ENCODE data around the gene ZNF317. TPM values are rescaled to one million over a fixed set of nuclear protein-coding genes. Genes with fewer than 3 reads are reported as not detected.
A peak's percentile ranks its signal among the peaks of the same experiment; 100 is the strongest.

The ZNF317 gene
- total RNA-seq, result 10 to 100 TPM; 66.2 to 77.4 TPM
- total RNA-seq, result 102 to 133 reads per million in 2 donors

- H3K9me3 ChIP-seq (ENCODE audit: control insufficient read depth, low read length, poor library complexity, severe bottlenecking), result no peaks in the 10 kb centered on the region
- H3K36me3 Mint-ChIP-seq (ENCODE audit: low read depth), result no peaks in the 10 kb centered on the region
- ATAC-seq (peak; percentile 94), DNase-seq (peak; percentile 71 to 81 (median 77))
- H3K27me3 Mint-ChIP-seq, result peaks cover 8% of the 10 kb centered on the region
- peak within 1 kb of the TSS; percentile 99 for H3K4me3 Mint-ChIP-seq
- peaks cover 20% of the 10 kb centered on the region for H3K4me1 Mint-ChIP-seq
- H3K27ac Mint-ChIP-seq, result peak within 1 kb of the TSS; percentile 97
Measured at GRCh38 chr19:9140159-9140874, at the start of gene ZNF317. ZNF317 (plus strand) TSS chr19:9140397; CDS start chr19:9156017, 15,620 bp downstream.

- H3K9me3 ChIP-seq (ENCODE audit: control insufficient read depth, low read length, poor library complexity, severe bottlenecking), result no peaks in the 10 kb centered on the region
- ATAC-seq (no peak), DNase-seq (no peak)
- H3K4me3 Mint-ChIP-seq, result no peak within 1 kb of the TSS
- H3K27me3 Mint-ChIP-seq, result peaks cover 45% of the 10 kb centered on the region
- H3K4me1 Mint-ChIP-seq, result no peaks in the 10 kb centered on the region
- H3K36me3 Mint-ChIP-seq (ENCODE audit: low read depth), result peaks cover 8% of the 10 kb centered on the region
- H3K27ac Mint-ChIP-seq, result no peak within 1 kb of the TSS
Measured at GRCh38 chr19:9107375-9107774, 32.8 kb upstream of the ZNF317 start, which contains the start of gene OR7G2. OR7G2 (minus strand) TSS chr19:9107475; CDS start chr19:9103243, 4,232 bp downstream.

DNA sequence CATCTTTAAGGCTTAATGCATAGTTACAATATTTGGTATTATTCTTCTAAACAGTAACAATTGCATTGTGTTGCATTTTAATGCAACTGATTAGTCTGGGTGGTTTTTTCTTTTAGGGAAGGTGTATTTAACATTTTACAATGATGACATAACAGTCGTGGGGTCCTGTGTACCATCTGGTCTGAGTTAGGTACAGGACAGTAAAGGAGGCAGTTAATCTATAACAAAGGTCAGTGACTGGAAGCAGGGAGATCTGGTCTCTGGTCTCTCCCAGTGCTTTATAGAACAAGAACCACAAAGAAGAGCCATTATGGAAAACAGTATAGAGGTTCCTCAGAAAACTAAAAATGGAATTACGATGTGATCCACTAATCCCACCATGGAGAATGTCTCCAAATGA is 30.2 kb upstream of the ZNF317 start:
- no peak for DNase-seq
- no peak overlapping the region for H3K27ac Mint-ChIP-seq
- no peak overlapping the region for H3K4me3 Mint-ChIP-seq
- peaks cover 2% of the 10 kb centered on the region for H3K4me1 Mint-ChIP-seq
- H3K27me3 Mint-ChIP-seq, result peaks cover 36% of the 10 kb centered on the region
- H3K36me3 Mint-ChIP-seq (ENCODE audit: low read depth), result peaks cover 4% of the 10 kb centered on the region
- H3K9me3 ChIP-seq (ENCODE audit: control insufficient read depth, low read length, poor library complexity, severe bottlenecking), result no peaks in the 10 kb centered on the region
- ATAC-seq, result no peak

- ATAC-seq (no peak), DNase-seq (no peak)
- H3K4me1 Mint-ChIP-seq, result peaks cover 2% of the 10 kb centered on the region
- H3K27me3 Mint-ChIP-seq, result peaks cover 27% of the 10 kb centered on the region
- H3K9me3 ChIP-seq (ENCODE audit: control insufficient read depth, low read length, poor library complexity, severe bottlenecking), result no peaks in the 10 kb centered on the region
- no peak within 1 kb of the TSS for H3K27ac Mint-ChIP-seq
- H3K4me3 Mint-ChIP-seq, result no peak within 1 kb of the TSS
- H3K36me3 Mint-ChIP-seq (ENCODE audit: low read depth), result no peaks in the 10 kb centered on the region
Measured at GRCh38 chr19:9115307-9115813, 24.8 kb upstream of the ZNF317 start, which contains the start of gene OR7G1. OR7G1 (minus strand) TSS chr19:9115763; CDS start chr19:9115763, 0 bp downstream.

GRCh38 chr19:9116547-9116946 is 23.6 kb upstream of the ZNF317 start:
- Mint-ChIP-seq H3K27me3 (peaks cover 34% of the 10 kb centered on the region), H3K4me3 (no peak overlapping the region), H3K4me1 (peaks cover 2% of the 10 kb centered on the region), H3K36me3 (ENCODE audit: low read depth) (no peaks in the 10 kb centered on the region), H3K27ac (no peak overlapping the region)
- no peaks in the 10 kb centered on the region for H3K9me3 ChIP-seq (ENCODE audit: control insufficient read depth, low read length, poor library complexity, severe bottlenecking)
- ATAC-seq, result no peak
- no peak for DNase-seq

- Mint-ChIP-seq H3K27ac (no peak within 1 kb of the TSS), H3K4me3 (no peak within 1 kb of the TSS), H3K36me3 (ENCODE audit: low read depth) (peaks cover 5% of the 10 kb centered on the region), H3K4me1 (peaks cover 9% of the 10 kb centered on the region), H3K27me3 (peaks cover 40% of the 10 kb centered on the region)
- no peak for ATAC-seq
- H3K9me3 ChIP-seq (ENCODE audit: control insufficient read depth, low read length, poor library complexity, severe bottlenecking), result no peaks in the 10 kb centered on the region
- DNase-seq, result no peak
Measured at GRCh38 chr19:9126900-9127405, 13.2 kb upstream of the ZNF317 start, which contains the start of gene OR7G3. OR7G3 (minus strand) TSS chr19:9126950; CDS start chr19:9126950, 0 bp downstream.

DNA sequence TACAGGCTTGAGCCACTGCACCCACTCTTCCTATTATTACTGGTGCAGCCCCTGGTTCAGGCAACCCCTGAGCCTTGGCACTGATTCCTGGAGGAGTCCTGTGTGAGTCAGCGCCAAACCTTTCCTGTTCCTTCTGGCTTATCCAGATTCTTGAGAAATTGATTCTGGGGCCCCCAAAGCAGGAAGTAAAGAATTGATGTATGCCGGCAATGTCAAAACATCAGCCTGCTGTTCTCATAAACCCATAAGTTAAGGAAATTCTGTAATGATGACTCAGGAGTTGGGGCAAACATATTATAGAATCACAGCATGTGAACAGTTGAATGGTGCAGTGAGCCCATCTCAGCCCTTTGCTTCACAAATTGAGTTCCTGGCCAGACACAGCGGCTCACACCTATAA is 12.0 kb upstream of the ZNF317 start:
- Mint-ChIP-seq H3K27ac (no peak overlapping the region), H3K4me1 (peaks cover 9% of the 10 kb centered on the region), H3K4me3 (no peak overlapping the region), H3K27me3 (peaks cover 33% of the 10 kb centered on the region), H3K36me3 (ENCODE audit: low read depth) (peaks cover 5% of the 10 kb centered on the region)
- H3K9me3 ChIP-seq (ENCODE audit: control insufficient read depth, low read length, poor library complexity, severe bottlenecking), result no peaks in the 10 kb centered on the region
- ATAC-seq (no peak), DNase-seq (no peak)

- ATAC-seq (no peak), DNase-seq (no peak)
- no peaks in the 10 kb centered on the region for H3K9me3 ChIP-seq (ENCODE audit: control insufficient read depth, low read length, poor library complexity, severe bottlenecking)
- Mint-ChIP-seq H3K36me3 (ENCODE audit: low read depth) (peaks cover 5% of the 10 kb centered on the region), H3K27ac (no peak overlapping the region), H3K4me3 (no peak overlapping the region), H3K27me3 (peaks cover 26% of the 10 kb centered on the region), H3K4me1 (peaks cover 9% of the 10 kb centered on the region)
Measured at GRCh38 chr19:9130965-9131364, 9.2 kb upstream of the ZNF317 start.

GRCh38 chr19:9132422-9132821 is 7.8 kb upstream of the ZNF317 start:
- H3K4me1 Mint-ChIP-seq, result peaks cover 9% of the 10 kb centered on the region
- H3K27me3 Mint-ChIP-seq, result peaks cover 20% of the 10 kb centered on the region
- ATAC-seq (no peak), DNase-seq (no peak)
- peaks cover 2% of the 10 kb centered on the region for H3K36me3 Mint-ChIP-seq (ENCODE audit: low read depth)
- H3K27ac Mint-ChIP-seq, result no peak overlapping the region
- no peak overlapping the region for H3K4me3 Mint-ChIP-seq
- no peaks in the 10 kb centered on the region for H3K9me3 ChIP-seq (ENCODE audit: control insufficient read depth, low read length, poor library complexity, severe bottlenecking)

DNA sequence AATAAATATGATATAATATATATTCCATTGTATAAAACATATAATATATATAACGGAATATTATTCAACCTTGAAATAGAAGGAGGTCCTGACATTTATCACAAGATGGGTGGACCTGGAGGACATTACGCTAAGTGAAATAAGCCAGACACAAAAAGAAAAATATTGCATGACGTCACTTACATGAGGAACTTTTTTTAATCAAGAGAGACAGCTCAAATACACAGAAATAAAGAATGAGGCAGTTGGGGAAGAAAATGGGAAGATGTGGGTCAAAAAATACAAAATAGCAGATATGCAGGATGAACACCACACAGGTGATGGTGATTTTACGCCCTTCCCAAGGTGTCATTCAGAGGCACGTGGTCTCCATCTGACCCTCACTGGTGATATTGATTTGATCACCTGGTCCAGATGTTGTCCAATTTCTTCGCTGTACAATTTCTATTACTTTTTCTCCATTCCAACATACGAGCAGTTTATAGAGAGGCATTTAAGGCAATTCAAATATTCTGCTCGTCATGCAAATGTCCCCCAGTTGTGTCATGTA is 513 bp upstream of the ZNF317 start:
- Mint-ChIP-seq H3K27me3 (peaks cover 8% of the 10 kb centered on the region), H3K4me1 (peaks cover 20% of the 10 kb centered on the region), H3K27ac (peak overlapping the region; percentile 97), H3K36me3 (ENCODE audit: low read depth) (no peaks in the 10 kb centered on the region), H3K4me3 (peak overlapping the region; percentile 99)
- no peaks in the 10 kb centered on the region for H3K9me3 ChIP-seq (ENCODE audit: control insufficient read depth, low read length, poor library complexity, severe bottlenecking)
- DNase-seq, result no peak
- ATAC-seq, result peak; percentile 3

- Mint-ChIP-seq H3K4me1 (peaks cover 32% of the 10 kb centered on the region), H3K27ac (no peak overlapping the region), H3K4me3 (no peak overlapping the region), H3K36me3 (ENCODE audit: low read depth) (no peaks in the 10 kb centered on the region), H3K27me3 (no peaks in the 10 kb centered on the region)
- no peak for DNase-seq
- ATAC-seq, result no peak
- no peaks in the 10 kb centered on the region for H3K9me3 ChIP-seq (ENCODE audit: control insufficient read depth, low read length, poor library complexity, severe bottlenecking)
Measured at GRCh38 chr19:9144920-9145319, 4.7 kb downstream of the ZNF317 start.

- Mint-ChIP-seq H3K4me3 (no peak overlapping the region), H3K27ac (no peak overlapping the region), H3K27me3 (no peaks in the 10 kb centered on the region), H3K36me3 (ENCODE audit: low read depth) (no peaks in the 10 kb centered on the region), H3K4me1 (peaks cover 36% of the 10 kb centered on the region)
- no peak for DNase-seq
- no peaks in the 10 kb centered on the region for H3K9me3 ChIP-seq (ENCODE audit: control insufficient read depth, low read length, poor library complexity, severe bottlenecking)
- ATAC-seq, result no peak
Measured at GRCh38 chr19:9146882-9147281, 6.7 kb downstream of the ZNF317 start.

DNA sequence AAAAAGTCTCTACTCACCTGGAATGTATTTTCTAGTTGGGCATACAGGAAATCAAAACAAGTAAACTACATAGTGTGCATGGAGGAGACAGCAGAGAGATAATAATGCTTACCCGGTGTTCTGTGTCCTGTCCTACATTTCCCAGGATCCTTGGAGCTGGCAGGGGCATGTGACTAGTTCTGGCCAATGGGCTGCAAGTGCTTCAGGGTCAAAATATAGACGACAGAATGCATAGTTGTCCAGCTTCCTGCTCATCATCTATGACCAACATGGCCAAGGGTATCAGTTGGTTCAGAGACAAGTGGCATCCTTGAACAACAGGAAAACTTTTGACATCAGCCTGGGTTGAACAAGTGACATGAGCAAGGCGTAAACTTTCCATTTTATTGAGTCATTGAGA is 8.5 kb downstream of the ZNF317 start:
- Mint-ChIP-seq H3K4me3 (no peak overlapping the region), H3K36me3 (ENCODE audit: low read depth) (peaks cover under 1% of the 10 kb centered on the region), H3K27me3 (no peaks in the 10 kb centered on the region), H3K27ac (no peak overlapping the region), H3K4me1 (peaks cover 36% of the 10 kb centered on the region)
- DNase-seq (no peak), ATAC-seq (no peak)
- no peaks in the 10 kb centered on the region for H3K9me3 ChIP-seq (ENCODE audit: control insufficient read depth, low read length, poor library complexity, severe bottlenecking)
